ENCODE measurements around the gene RBFOX1.
A peak's percentile ranks its signal among the peaks of the same experiment; 100 is the strongest.

Gene RBFOX1

DNA sequence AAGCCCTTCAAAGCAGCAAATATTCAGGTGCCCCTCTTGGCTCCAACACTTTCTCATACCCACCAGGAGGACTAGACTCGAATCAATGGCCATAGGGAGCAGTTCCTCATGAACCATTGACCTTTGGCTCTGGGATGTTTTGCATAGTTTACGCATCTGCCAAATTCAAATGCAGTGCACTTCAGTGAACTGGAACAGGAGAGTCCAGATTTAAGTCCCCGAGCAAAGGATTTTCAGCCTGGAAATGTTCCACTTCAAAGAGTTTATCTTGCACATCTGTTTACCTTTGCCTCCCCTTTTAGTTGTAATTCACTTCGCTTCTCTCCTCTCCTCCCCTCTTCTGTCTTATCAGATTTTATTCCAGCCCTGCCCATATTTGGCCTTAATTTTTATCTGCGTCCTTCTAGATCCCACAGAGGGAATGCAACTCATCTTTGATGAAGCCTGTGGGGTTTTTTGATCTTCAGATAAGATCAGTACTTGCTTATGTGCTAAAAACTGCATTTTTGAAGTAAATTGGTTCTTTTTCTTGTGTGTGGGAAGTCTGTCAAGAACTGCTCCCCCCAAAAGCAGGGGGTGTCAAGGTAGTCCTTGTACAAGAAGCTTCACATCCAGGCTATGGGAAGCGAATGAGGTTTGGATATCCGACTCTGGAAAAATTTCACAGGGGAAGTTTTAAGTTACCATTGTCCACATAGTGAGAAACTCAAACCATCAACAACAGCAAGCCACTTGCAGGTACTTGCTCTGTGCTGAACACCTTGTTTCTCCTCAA lies 281.6 kb downstream of the RBFOX1 start:
- DNase-seq = no peak

DNA sequence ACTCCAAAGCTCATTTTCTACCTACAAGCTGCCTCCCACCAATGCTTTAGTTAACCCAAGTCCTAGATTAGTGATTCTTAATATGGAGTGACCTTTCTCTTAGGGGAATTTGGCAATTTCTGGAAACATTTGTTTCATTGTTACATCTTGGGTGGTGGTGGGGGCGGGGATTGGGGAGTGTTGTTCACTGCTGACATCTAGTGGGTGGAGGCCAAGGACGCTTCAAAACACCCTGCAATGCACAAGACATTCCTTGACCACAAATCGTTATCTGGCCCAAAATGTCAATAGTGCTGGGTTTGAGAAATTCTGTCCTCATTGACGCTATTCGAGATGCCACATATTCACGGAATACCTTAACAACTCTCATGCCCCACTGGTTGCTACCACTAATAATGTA lies 282.9 kb downstream of the RBFOX1 start:
- DNase-seq = peak; percentile 4

DNA sequence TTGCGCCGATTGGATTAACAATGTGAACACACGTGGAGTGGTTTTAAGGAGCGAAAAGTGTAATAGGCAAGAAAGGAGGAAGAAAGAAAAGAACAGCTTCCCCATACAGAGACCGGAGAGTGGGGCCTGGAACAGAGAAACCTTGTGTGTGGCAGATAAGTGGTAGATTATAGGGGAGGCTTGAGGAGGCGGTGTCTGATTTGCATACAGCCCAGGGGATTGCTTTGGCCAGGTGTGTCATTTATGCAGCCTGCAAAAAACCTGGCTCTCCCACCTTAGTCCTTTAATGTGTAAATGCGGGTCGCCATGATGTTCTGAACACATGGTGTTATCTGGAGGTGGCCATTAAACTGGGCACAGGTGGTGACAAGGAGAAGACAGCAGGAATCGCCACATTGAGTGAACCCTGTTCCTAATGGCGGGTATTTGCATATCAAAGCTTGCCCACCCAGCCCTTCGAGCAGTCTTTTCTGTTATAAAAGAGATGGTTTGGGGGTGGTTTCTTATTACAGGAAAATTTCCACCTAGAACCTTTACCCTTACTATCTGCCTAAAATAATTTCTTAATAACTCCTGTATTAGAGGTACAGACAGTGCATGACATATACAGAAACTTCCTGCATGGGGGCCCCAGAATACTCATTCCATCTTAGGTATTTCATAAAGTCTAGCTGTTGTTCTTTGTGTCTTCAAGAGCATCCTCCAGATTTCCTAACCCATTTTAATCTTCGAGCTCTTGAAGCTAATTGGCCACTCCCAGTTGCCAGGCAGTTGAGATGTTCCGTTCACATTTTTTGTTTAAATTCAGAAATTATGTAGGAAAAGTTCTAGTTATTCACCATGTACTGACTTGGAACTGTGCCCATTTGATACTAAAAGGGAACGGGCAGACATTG lies 292.5 kb downstream of the RBFOX1 start:
- DNase-seq = no peak

DNA sequence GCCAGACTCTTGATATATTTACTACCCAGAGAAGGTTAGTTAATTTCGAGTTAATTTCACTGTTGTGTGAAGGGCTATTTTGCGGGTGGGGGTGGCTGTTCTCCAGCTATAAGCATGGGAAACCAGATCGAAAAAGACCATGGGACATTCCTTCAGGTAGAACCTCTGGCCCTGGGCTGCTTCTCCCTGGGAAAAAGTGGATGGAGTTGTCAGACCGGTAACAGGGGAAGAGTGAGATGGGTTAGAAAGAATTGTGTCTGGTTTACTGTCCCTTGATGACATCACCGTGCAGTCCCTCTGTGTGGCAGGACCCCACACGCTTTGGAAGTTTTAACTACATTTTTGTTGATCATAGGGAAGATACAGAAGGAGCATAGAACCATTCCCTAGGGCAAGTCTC lies 296.3 kb downstream of the RBFOX1 start:
- DNase-seq = no peak

DNA sequence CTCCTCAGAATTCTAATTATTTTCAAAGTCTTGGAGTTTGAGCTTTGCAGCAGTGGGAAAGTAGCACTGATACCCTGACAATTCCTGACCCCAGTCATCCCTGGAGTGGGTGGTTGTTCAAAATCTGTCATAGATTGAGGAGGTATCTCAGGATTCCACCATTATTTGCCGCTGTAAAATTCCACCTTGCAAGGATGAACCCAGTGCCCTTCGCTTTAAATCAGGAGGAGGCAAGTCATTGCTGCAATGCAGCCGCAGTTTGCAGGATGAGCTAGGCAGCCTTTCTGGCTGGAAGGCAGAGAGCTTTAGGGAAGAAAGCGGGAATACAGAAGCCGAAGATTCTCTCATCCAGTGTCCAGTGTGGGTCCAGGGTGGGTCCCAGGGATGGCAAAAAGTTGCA lies 296.9 kb downstream of the RBFOX1 start:
- DNase-seq = no peak

DNA sequence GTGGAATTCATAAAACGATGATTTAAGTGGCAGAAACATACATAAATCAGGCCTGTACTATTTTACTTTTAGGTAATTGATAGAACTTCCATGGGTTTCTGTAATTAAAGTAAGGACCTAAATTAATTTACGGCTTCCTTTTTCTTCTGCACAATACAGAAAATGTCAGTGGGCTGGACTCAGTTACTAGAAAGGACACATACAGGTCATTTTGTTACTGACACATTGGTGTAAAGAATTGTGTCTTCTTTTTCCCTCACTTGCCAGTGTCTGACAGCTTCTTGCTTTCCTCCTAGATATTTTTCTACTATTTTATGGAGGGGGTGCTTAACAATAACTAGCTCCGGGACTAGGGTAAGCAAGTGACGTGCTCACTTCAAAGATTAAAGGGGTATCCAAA lies 304.8 kb downstream of the RBFOX1 start:
- DNase-seq = no peak

DNA sequence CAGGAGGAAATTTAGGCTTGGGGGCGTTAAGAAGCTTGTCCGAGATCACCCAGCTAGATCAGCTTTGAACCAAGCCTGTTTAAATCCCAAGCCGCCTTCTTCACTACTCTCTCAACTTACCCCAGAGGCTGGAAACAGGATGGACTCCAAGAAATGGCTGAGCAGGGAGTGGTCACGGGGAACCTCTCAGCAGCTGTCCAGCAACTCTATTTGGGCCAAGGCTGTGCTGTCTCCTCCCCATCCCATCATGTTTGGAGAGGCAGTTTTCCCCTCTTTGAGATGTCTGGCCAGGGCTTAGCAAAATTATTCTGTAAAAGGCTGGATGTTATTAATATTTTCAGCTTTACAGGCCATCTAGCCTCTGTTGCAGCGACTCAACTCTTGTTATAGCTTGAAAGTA lies 305.7 kb downstream of the RBFOX1 start:
- no peak for DNase-seq

DNA sequence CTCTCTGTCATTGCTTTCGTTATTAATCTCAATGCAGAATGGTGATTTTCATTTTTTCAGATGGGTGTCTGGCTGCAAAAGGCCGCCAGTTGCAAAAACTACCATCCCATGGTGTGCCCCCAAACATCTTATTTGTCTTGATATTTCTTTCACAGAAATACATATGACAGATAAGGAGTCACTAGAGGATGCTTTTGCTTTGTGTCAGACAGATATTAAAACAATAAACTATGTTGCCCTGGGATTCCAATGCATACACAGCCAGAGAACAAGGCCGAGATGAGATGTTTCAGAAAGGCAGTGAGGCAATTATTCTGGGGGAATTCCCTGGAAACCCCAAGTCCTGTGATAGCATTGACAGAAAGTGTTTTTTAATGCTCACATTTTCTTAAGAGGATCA lies 307.7 kb downstream of the RBFOX1 start:
- DNase-seq = no peak

DNA sequence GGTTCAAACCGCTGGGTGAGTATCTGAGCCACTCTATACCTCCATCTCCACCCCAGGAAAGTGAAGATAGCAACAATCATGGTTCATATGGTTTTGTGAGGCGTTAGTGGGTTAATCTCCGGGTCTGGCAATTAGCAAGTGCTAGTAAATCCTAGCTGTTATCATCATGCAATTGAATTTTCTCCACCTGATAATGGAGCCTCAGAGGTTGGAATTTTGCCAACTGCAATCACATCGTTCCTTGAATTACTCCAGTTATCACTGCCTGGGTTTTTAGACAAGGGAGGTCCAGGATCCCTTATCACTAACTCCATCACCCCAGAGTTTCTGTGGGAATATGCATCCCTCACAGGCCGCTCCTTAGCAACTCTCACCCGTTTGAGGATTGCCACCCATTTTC lies 311.5 kb downstream of the RBFOX1 start:
- no peak for DNase-seq

DNA sequence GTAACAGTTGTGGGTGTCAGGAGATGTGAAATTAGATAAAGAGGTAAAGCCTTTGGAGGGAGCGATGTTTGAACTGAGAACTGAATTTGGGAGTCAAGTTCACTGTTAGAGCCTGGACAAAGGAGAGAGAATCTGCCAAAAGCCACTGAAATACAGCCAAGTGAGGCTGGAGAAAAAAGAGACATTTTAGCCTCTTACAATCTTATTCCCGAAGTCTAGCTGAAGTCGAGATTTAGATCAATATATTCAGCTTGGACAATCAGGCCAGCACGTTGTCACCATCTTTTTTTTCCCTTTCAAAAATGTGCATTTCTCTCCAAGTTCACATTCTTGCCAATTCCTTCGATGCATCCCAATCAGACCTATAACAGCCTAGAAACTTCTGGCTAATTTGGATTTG lies 312.2 kb downstream of the RBFOX1 start:
- no peak for DNase-seq

DNA sequence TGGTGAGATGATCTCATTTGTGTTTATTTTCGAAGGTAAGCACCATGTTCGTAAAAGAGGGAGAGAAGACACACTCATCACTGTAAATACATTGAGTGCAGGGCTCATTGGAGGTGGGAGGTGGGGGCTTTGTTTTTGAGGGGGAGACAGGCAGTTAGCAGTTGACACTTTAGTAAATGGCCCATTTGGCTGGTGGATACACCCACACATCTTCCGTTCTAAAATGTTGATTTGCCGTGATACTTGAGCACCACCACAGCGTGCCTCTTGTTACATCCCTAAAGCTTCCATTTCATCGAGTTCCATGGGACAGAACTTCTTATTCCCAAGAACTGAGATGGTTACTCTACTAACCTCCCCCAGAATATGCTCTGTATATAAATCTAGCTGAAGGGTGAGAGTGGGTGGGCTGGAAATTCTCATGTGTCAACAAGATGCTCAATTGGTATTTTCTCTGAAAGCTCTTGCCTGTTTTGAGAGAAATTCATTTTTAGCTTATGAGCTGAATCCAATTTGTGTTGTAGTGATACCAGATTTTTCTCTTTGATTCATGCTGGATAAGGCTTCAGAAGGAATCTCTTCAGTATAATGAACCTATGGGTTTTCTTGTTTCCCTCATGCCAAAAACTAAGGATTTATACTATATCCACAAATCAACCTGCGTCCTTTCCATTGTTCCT lies 314.3 kb downstream of the RBFOX1 start:
- no peak for DNase-seq

DNA sequence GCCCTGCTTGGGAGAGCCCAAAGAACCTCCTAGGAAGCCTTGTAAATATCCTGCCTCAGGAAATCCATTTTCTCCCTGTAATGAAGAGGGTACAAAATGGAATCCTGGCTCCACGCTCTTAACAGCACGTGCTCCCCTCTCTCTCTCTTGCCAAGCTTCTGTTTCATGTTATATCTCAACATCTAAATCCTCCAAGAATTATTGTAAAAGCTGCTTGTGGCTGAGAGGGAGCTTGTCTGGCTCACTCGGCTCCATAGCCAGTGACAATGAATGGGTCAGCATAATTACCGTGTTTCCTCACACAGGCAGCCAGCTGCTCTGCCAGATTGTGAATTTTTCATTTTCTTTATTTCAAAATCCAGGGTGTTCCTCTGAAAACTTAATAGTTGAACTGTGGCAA lies 317.8 kb downstream of the RBFOX1 start:
- DNase-seq = no peak

DNA sequence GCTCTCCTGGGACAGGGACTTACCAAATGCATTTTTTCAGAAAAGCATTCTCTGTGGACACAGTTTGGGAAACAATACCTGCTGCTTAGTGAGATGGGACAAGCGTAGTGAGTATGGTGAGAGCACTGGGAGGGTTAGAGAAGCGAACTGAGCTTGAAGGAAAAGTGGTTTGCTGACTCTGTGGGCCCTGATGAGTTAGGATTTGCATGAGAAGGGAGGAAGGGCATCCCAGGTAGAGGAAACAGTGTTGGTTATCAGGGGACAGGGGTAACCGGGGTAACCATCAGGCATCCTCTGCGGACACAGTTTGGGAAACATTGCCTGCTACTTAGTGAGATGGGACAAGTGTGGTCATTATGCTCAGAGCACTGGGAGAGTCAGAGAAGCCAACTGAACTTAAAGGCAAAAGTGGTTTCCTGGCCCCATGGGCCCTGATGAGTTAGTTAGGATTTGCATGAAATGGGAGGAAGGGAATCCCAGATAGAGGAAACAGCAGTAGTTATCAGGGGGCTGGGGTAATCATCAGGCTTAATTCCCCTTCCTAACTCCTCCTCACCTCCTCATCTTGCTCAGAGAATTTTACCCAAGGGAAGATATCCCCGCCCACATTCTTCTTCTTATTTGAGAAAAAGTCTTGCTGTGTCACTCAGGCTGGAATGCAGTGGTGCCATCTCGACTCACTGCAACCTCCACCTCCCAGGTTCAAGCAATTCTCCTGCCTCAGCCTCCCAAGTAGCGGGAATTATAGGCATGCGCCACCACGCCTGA lies 319.3 kb downstream of the RBFOX1 start:
- no peak for DNase-seq

DNA sequence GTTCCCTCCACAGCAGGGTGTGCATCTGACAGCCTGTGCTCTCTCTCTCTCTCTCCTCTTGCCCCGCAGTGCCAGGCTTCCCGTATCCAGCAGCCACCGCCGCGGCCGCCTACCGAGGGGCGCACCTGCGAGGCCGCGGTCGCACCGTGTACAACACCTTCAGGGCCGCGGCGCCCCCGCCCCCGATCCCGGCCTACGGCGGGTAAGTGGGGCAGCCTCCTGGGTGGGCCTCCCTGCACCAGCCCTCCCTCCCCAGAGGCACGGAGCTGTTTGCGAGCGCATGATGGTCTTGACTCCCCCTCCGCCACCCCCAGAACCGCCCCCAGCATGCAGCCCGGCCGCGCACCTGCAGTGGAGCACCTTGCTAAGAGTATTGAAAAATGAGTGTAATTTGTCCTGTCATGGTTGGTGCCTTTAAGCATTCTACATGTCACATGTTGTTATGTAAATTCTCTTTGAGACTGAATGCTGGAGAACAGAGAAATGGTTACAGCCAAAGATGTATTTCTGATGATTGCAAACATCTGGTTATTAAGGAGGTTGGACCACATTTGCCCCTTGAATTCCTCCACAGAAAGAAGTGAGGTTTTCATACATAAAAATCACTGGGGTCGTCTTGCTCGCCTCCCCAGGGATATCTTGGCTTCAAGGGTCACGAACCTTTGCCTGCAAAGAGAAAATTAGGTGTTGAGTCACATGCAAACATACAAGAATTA lies 321.3 kb downstream of the RBFOX1 start:
- DNase-seq = no peak

DNA sequence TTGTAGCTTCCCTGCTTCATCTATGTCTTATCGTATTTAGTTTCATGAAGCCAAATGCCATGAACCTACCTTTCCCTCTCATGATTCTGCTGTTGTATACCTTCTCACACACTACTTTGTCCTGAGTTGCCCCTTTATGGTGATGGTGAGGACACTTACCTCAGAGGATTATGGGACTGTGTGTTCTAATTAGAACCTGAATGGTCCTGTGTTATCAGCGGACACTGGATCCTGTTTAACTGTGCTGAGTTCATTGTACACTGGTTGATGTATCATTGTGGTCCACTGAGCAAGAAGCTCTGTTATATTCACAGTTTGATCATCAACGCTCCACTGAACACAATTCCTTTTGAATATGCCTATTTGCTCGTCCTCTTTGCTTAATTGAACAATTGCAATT lies 343.0 kb downstream of the RBFOX1 start:
- DNase-seq = no peak

DNA sequence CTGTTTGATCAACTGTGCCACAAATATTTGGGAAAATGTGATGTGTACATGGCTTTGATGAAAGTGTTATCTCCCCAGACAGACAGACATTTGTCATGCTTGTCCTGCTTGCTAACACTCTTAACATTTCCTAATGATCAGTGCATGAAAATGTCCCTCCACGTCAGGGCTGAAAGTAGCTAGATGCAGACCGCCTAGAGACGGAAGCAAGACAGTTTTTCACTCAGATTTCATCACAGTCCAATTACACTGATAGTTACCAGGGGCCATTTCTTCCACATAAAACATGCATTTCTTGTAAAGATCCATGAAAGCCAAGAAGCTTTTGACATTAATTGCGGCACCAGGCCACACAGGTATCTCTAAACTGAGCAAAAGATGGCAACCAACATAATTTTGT lies 347.7 kb downstream of the RBFOX1 start:
- no peak for DNase-seq

DNA sequence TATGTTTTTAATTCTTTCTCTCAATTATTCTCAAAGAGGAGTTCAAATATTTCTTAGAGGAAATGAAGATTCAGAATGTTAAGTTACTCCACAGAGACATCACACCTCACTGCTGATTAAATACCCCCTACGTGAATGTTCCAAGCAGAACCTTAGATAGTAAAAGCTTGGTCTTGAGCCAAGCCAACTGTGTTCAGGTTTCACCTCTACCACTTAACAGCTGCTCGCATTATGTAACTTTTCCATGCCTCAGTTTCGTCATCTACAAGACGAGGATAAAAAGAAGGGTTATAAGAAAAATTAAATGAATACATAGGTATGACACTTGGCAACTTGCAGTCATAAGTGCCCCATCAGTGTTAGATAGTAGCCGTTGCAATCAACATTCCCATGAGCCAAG lies 356.2 kb downstream of the RBFOX1 start:
- no peak for DNase-seq

DNA sequence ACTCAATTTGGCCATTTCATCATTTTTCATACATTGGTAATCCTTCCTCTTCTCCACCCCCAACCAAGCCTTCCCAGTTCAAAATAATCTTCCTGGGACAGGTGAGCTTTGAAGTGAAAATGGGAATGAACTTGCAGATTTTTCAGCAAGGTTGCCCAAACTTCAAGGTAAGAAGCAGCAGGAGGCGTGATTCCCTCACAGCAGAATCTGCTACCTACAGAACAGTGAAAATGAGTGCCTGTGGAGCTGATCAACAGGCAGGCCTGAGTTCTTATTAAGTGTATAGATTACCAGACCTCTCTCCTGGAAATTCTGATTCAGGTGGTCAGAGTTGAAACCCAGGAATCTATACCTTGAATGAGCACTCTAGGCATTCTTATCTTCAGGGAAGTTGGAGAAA lies 356.6 kb downstream of the RBFOX1 start:
- no peak for DNase-seq

DNA sequence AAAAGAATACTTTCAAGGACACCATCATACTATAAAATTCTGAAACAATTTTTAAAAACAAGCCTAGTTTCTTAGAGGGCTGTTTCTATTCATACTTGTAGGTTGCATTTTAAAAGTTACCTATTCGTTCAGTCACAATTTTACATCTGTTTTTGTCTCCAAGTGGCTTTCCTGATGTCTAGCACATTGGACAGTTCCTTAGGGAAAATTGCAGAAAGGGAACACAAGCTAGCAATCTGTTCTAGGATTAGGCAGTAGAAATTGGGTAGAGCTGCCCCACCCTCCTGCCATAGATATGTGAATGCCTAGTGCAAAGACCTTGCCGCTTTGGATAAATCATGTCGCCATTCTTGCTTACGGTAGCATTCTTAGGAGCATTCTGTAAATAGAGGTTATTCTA lies 358.9 kb downstream of the RBFOX1 start:
- DNase-seq = no peak

DNA sequence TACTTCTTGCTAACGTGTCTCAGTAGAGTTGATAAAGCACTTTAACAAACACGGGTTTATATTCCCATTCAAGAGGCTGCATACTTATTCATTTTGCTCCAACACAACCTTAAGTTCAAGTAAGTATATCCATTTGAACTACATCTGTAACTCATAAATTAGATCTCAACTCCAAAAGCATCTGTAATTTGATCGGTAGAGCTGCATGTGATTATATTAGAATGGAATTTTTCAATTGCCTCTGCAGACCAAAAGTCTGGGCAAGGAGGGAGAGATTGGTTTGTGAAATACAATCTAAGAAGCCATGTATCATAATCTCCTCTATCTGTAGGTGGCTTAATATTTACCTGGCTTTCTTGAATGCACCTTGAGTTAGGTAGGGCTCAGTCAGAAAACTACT lies 371.0 kb downstream of the RBFOX1 start:
- DNase-seq = no peak

DNA sequence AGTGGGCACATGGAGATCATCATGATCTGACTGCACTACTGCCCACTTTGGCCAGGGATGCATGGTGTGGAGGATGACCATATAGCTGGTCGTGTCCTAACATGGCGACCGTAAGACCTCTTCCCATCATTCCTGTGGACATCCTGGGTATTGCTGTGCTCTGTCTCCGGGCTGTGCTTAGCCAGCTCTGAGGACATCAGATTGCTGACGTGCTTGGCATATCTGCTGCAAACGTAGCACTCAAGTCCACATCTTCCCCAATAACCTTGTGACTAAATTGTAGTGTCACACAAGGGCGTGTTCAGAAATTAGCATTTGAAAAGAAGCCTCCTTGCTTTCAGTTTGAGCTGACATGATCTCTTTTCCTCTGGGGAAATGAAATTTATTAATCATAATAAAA lies 373.2 kb downstream of the RBFOX1 start:
- no peak for DNase-seq

DNA sequence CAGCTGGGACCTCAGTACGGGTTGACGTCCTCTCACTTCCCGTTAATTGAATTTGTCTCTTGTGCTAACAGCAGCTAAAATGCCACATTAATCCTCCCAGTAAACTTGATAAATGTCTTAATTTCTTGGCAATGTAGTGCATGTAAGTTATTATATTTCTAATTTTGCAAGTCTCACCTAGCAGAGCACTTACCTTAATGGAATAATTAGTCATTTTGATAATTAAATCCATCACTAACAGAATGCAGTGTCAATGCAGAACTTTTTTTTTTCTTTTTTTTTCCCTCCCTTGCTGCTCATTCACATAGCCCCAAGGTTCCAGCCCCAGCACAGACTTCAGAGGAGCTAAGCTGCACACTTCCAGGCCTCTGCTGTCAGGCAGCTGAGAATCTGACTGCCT lies 376.5 kb downstream of the RBFOX1 start:
- DNase-seq = no peak

Data from DMS53 (cell line).